HG03103 (cell line): ENCODE data around the gene ATOH8.

Experiments
- ATAC-seq: cut with Tn5 transposase; IDR thresholded peaks from one replicate; pipeline ENCODE4 v1.9.1; 2021; ENCODE audit warnings: low read depth; ENCODE audit not compliant: unreplicated experiment

The ATOH8 gene

DNA sequence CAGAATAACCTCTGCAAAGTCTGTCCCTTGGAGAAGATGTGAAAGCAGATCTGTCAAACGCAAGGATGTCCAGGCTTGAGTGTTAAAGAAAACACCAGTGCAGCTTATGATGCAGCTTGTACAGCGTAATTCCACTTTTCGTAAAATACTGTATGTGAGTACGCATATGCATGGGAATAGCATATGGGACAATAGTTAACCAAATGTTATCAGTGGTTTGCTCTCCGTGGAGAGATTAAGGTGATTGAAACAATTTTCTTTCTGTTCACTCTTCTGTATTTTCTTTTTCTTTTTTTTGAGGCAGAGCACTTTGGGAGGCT is 27.2 kb downstream of the ATOH8 start:
- no peak for ATAC-seq

DNA sequence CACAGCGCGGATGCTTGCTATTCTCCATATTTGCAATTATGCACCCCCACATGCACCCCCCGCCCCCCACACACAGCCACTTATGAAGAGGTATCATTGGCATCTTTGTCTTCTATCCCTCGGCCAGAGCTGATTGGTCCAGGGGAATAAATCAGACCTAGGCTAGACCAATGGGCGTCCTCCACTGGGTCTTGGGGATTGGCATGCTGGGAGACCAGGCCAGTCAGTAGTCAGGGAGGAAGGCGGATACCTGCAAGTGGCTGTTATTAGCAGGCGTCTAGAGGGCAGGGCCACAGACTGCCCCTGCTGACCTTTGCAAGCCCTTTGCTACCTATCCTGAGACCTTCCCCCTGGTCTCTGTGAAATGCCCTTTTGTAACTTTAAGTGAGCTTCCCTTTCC is 30.0 kb downstream of the ATOH8 start:
- ATAC-seq: no peak

DNA sequence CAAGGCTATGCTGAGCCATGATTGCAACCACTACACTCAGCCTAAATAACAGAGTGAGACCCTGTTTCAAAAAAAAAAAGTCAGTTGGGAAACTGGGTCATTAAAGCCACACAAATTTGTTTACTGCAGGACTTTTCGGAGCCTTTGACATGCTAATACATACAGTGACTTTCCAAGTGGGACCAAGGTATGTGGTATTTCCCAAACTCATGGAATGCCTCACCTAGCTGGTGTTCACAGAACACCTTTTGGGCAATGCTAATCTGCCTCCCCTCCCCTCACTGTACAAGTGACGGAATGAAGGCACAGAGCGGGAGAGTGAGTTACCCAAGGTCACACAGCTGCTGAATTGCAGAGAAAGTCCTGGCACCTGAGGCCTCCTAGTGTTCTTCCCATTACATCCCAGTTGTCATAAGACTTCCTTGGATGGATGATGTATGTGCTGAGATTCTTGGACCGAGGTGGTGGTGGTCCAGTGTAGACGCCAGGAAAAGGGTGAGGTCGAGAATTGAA is 30.7 kb downstream of the ATOH8 start:
- no peak for ATAC-seq

DNA sequence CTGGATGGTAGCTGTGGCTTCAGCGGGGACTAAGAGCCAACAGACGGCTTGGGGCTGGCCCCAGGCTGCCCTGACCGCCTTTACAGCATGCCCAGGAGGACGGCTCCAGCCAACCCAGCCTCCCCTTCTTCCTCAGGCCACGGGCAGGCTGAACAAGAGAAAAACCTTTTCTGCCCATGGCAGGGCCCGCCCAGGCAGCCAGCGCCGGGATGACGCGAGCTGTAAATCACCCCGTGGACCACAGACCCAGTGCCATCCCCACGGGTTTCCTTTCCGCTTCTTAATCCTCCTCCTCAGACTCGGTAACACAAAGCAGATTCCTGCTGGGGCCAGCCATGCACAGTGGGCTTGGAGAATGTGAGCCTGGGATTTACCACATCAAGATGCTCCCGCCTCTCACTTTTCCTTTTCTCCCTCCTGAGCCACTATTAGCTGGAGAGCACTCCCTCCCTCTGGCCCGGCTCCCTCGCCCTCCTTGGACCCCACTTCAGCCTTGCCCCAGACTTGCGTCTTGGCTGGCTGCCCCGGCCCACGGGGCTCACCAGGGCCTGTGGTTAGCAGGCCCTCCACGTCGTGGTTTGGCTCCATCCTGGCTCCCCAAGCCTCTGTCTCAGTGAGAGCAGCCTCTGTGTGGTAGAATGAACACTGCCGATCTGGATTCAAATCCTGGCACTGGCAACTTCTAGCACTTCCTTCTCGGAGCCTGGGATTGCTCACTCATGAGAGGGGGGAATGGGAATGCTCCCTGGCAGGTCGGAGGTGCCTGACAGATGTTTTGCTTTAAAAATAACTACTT is 31.4 kb downstream of the ATOH8 start:
- no peak for ATAC-seq

DNA sequence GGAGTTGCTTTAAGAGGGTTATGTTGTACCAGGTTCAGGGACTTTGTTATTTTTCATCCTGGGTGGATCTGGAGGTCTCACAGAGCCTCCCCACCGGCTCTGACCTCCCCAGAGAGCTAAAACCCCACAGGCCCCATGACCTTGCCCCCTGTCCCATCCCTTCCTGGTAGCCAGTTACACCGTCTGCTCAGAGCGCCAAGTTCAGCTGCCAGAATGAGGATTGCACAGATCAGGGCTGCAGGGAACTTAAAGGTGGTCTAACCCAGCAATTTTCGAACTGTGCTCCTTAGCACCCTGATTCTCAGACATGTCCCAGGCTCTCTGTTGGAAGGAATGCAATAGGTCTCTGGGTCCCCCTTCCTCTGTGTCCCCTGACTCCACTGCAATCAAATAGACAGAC is 32.1 kb downstream of the ATOH8 start:
- ATAC-seq: no peak

DNA sequence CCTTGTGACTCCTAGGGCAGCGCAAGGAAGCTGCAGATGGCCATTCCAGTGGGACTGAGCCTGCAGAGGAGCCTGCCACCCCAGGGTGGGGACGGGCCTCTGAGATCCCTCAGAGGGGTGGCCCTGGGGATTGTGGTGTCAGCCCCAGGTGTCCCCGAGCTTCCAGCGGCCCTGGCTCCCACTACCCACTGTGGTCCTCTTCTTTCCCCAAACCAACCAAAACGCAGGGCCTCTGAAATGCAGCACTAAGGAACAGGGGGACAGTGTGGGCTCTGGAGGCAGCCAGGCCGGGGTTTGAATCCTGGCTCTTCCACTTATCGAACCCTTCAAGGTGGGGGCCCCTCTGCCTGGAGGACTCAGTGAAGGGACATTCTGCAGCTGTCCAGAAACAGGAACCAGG is 32.7 kb downstream of the ATOH8 start:
- ATAC-seq: no peak

DNA sequence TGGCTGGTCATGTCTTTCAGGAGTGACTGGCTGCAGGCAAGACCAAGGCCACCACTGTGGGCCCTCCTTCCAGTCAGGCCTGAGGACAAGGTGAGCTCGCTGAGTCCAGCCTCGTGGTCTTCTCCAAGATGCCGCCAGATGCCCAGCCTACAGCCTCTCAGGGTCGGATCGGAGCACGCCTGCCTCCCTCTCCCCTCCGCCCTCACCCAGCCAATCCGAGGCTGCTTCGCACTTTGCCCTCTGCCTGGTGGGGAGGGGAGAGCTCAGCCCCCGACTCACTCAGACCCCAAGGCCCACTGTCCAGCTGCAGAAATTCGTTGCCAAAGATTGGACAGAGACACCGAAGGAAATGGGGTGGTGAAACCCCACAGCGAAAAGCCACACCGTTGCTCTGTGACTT is 33.1 kb downstream of the ATOH8 start:
- no peak for ATAC-seq

DNA sequence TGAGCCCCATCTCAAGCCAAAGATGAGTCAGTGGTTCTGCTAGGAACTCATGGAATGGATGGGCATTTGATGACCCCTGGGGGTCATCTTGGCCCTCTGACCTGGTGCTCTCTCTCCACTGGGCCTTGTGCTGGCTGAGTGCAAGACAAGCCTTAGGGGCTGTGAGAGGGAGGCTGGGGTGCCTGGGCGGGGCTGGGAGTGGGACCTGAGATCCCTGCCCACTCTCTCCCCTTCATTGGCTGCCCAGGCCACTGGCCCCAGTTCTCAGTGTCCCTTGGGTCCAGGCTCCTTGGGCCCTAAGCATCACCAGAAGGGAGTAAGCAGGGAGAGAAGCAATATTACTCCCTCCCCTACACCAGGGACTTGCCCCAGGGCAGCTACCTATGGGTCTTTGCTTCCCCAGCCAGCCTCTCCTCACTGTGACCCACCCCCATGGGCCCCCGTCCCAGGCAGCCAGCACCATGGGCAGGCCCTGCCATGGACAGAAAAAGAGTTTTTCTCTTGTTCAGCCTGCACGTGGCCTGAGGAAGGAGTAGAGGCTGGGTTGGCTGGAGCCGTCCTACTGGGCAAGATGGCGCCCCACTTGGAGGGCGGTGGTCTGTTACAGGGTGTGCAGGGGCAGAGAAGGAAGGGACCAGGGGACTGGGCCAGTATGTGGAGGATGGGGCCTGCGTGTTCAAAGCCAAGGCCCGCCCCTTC is 33.6 kb downstream of the ATOH8 start:
- no peak for ATAC-seq

DNA sequence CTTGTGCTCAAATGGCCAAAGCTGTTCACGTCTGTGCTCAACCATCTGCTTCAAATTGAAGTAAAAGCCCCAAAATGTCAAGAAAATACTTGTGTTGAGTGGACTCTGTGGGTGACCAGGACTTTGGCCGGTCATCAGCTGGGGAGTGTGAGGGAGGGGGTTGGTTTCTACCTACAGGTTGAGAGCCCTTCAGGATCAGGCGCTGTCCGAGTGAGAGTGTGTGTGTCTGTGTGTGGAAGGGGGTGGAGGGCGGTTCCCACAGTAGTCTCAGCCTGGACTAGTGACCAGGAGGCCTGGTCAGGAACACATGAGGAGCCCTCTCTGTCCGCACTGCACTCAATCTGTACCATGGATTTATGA is 34.2 kb downstream of the ATOH8 start:
- ATAC-seq: no peak

DNA sequence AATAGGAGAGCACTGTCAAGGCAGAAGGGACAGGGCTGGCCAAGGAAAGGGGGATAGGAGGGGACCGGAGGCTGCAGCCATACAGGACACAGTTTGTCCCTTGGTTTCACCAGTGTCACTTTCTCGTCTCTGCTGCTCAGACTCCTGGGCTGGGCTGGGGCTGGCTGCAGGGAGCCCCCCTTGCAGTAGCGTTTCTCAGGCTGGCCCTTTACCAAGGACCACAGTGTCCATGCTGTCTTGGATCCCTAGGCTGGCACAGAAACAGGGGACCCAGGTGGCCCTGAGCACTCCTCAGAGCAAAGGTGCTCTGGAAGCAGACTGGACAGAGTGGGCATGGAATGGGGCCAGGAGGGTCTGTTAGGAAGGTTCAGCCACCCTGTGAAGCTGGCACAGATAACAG is 34.8 kb downstream of the ATOH8 start:
- no peak for ATAC-seq

DNA sequence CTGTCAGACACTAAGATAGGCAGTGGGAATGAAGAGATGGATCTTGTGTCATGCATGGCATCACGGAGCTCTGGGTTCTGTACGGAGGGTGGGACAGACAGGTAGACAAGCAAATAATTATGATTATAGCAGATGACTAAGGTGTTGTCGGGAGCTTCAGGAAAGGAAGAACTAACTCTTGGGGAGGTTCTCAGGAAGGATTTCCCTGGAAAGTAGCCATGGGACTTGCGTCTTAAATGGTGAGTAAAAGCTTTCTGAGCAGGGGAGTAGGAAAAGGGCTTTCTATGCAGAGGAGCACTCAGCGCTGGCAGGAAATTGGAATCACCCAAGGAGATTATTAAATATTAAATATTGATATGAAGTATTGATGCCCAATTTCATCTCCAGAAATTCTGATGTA is 35.5 kb downstream of the ATOH8 start:
- no peak for ATAC-seq

DNA sequence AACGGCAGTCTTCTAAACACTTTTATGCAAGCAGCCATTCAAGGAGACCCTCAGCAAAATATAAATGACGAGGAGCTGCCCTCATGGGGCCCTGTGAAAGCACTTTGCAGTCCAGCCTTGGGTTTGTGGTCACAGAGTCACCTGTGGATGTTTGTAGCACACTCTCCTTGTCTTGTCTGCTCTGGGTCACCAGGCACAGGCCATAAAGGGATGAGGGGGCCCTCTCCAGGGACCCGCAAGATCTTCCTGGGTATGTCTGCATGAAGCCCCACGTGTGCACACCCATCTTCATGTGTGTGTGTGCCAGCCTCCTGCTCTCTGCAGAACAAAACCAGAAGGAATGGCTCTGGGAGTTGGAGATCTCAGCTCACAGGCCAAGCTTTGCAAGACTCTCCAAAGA is 36.2 kb downstream of the ATOH8 start:
- ATAC-seq: no peak

DNA sequence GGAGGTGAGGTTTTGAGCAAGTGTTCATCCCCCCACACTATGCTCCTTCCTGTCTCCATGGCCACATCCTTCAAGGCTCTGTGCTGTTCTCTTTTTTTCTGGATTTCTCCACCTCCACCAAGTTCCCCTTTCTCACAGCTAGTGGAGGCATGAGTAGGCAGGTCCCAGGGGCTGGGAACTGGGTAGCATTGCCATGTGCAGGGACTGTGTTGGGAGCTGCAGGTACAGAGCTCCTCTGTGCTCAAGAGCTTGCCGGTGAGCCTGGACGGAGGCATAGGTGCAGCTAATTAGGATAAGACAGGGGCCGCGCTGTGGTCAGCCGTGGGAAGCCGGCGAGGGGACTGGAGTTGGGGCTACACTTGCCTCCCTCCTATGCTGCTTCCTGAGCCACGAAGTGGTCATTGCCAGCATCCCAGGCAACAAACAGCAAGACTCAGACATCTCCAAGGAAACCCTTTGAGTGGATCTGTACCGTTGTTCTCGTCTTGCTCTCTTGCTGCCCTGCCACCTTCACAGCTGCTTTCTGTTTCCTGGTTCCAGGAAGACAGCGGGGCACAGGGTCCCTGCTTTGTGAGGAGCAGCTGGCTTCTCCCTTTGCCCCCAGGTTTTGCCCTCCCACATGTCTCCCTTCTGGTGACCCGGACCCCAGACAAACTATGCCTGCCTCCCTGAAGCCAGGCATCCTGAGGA is 36.9 kb downstream of the ATOH8 start:
- no peak for ATAC-seq

DNA sequence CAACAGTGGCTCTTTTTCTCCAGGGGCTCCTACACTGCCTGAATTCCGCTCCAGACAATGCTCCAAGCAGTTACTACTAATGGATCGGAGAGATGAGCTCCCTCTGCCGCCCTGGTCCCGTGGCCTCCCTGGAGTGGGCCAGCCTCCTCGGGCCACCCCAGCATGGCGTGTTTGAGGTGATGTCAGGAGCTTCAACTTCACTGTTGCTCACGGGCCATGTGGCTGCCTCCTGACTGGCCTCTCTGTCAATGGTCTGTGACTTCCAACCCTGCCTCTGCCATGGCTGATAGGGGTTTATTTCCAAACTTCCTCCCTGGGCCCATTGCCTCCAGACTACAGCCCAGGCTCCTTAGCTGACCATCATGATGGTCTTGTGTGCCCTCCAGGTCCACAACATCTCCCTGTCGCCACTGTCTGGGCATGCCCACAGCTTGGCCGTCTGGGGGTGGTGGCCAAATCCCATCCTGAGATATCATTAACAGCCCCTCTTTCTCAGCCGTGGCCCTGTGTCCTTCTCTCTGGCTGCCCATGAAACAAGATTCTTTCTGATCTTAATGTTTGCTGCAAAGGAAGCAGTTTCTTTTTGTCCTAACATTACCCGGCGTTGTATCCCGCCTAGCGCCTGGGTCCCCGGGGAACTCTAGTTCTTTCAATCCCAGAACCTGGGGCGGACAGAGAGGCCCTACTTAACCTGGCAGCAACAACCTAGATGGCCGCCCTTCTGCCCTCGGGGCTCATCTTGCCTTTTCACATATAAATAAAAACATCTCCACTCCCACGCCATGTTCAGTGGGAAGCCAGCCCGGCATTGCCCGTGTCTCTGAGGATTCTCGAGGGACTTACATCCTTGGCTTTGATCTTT is 38.1 kb downstream of the ATOH8 start:
- ATAC-seq: no peak

DNA sequence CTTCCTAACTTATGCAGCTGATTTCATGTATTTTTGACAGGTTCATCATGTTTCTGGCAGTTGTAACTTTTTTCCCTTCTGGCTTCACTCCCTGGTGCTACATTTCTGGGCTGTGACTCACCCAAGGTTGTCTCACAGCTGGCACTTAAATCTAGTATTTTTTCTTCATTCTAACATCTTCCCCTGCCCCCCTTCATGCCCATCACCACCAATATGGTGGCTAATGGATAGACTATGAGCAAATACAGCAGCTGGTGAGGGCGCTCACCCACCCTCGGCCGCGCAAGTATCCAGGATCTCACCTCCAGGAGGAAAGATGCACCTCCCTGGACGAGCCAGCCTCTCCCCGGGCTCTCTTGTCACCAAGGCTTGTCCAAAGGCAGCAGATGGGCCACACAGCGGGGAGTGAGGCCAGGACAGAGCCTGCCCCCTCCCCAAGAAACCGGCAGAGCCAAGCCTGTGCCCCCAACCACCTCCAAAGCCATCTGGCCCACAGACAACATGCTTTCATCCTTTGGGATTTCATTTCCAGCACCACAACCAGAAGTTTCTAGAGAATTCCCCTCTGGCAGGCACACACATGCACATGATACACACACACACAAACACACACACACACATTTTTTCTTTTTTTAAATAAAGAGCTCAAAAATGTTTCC is 39.1 kb downstream of the ATOH8 start:
- no peak for ATAC-seq

DNA sequence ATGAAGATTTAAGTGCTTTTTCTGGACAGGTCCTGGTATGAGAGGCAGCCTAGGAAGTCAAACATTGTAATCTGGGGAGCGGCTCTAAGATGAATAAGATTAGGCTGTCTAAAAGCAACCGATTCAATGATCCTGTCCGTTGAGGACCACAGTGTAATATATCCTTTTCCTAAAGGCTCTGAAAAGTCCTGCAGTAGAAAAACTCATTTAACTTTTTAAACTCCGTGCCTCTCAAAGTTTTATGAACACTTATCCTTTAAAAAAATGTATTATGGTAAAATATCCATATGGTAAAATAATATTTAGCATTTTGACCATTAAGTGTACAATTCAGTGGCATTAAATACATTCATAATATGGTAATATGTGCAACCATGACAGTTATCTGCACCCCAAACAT is 39.8 kb downstream of the ATOH8 start:
- ATAC-seq: no peak

DNA sequence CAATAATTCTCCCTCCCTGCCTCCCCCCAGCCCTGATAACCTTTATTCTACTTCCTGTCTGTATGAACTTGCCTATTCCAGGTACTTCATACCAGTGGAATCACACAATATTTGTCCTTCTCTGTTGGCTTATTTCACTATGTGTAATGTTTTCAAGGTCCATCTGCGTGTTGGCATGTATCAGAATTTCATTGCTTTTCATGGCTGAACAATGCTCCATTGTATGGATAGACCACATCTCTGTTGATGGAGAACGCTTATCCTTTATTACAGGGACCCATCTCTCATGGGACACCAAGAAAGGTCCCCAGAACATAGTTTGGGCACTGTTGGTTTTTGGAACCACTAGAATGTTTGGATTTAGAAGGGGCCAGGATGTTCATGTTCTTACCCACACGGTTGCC is 40.2 kb downstream of the ATOH8 start:
- ATAC-seq: no peak

DNA sequence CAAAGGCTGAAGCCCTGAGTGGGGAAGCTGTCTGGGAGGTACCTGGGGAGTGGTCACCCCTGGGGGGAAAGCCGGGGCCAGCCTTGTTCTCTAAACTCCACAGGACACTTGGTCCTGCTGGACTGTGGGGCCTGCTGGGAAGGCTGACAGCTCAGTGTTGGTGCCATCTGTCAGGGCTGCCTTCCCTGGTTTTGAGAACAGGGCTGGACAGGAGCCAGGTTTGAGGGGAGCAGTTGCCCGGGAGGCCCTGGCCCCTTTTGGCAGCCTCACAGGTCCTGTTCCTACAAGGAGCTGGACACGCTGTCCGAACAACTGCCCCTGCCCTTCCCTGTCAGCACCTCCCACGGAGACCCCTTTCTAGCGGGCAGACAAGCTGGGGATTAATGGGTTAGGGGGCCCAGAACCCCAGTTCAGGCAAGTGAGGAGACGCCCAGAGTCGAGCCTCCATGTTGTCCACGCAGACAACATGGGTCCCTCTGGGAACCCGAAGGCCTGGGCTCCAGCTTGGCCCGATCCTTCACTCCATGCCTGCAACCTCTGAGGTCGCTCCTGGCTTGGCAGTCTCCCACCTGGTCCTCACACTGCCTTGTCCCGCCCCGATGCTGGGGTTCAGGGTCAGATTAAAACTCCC is 40.8 kb downstream of the ATOH8 start:
- no peak for ATAC-seq

DNA sequence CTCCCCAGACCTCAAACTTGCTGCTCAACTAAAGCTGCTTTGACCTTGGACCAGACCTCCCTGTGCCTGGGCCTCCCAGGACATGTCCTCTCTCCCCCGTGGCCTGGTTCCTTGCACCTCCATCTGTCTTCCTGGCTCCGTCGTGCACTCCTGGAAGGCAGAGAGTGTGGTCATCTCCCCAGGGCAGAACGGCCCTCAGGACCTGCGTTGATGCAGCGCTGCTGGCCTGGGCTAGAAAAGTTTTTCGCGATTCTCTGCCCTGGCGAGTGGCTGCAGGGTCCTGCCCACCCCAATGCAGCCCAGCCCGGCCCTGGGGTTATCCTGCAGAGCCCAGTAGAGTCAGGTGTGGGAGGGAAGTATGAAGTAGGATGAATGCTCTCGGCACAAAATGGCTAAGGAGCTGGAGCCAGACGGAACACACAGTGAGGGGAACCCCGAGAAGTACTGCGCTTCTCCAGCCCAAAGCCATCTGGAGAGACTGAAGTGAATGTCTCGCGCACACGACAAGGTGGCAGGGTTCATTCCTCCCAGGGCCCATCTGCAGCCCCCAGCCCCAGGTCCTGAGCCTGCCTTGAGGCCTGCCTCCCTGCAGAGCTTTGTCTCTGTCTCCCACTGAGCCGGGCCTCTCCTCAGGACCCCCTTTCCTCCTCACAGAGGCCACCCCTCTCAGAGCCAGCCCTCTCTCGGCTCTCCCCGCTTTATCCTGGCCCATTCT is 41.7 kb downstream of the ATOH8 start:
- ATAC-seq: no peak
